Coronary artery (tissue), 2 donors: ENCODE measurements around the gene NPY2R.

ENCODE experiments used
- DNase-seq: peaks from one replicate; pipeline ENCODE4 v3.0.0-alpha.2; 2017; ENCODE audit warnings: low spot score
- H3K27ac ChIP-seq, 2 donors: fragments of 200-600 bp; sonication (generic); one replicate each; pipeline ENCODE4 v1.5.1; 2016 to 2019
- H3K4me3 ChIP-seq: fragments of 200-600 bp; sonication (generic); 2 replicates; pipeline ENCODE4 v1.5.1; 2016; ENCODE audit warnings: mild to moderate bottlenecking, moderate library complexity
- CTCF ChIP-seq: fragments of 200-600 bp; sonication (generic); IDR thresholded peaks from one replicate; pipeline ENCODE4 v1.5.1; 2019; ENCODE audit warnings: antibody characterized with exemption

The NPY2R gene

DNA sequence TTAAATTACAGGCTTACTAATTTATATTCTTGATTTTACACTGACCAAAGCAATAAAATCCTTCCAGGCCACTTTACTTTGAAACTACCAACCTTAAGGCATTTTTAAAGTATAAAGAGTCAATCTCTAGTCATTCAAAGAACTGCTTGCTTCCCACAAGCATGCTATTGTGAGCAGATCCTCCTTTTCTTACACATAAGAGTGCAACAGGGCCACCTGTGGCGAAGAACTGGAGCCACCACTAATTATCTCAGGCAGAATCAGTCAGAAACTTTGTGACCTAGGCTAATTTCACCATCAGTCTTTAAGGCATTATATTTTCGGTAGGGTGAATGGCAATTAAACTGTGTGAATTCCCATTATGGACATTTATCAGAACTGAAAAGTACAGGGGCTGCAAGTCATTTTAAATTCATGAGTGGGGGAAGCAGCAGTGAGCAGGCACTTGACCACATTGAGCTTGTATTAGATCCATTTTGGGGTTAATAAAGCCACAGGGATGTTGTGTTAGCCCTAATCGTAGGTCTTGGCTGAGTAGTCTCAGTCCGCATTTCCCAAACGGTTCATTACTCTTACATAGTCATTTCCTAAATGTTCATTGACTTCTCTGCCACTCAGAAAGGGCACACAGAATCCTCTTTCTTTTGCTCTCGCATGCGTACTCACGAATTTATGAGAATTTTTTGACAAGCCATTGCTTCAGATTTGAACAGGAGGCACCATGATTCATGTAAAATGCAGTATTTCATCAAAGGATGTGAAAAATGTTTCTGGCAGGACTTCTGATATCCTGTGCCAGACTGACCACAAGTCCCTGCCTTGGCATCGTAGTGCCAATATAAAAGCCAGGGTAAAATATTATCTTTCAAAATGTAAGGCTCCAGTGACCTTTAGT is 39.8 kb downstream of the NPY2R start:
- Histone ChIP-seq H3K27ac (no peak overlapping the region), H3K4me3 (no peak overlapping the region)
- no peak for DNase-seq
- TF ChIP-seq CTCF = no peak

DNA sequence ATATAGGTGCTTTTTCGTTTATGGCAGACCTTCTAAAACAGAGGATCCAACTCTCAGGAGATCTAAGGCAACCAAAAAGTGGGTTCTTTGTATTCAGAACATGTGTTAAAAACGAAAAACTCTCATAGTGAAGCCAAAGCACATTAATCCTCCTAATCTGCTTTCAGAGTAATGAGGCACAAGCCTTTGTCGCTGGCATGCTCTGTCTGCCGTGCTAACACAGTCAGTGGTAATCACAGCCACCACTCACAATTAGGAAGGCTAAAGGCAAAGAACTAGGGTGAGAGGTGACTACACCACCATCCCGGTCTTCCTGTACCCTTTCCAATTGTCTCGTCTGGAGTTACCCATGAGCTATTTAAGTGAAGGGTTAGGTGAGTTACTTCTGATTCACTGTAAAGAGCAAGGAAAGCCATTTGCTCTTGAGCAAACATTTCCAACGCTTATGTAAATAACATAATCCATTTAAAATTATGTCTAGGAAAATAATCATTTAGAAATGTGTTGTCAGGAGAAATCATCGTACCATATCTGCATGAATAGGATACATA is 40.7 kb downstream of the NPY2R start:
- no peak overlapping the region for H3K27ac ChIP-seq
- no peak overlapping the region for H3K4me3 ChIP-seq
- no peak for TF ChIP-seq CTCF
- no peak for DNase-seq

GRCh38 chr4:155252327-155252726 is 43.9 kb downstream of the NPY2R start:
- no peak overlapping the region for H3K27ac ChIP-seq
- no peak overlapping the region for H3K4me3 ChIP-seq
- no peak for DNase-seq
- TF ChIP-seq CTCF = no peak

DNA sequence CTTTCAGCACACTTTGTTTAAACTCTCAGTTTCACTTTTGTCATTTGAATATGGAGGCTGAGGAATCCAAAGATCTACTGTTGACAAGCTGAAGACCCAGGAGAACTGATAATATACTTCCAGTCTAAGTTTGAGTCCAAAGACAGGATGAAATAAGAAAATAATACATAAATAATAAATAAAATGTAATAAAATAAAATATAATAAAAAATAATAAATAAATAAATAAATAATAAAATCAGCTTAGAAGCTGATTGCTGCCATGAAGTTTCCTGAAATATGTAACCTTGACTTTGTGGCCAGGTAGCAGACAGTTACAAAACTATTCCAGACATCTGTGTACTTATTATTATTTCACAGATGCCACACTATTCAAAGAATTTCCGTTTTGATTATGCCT is 55.0 kb downstream of the NPY2R start:
- DNase-seq = no peak
- H3K27ac ChIP-seq = no peak overlapping the region
- no peak for TF ChIP-seq CTCF
- H3K4me3 ChIP-seq = no peak overlapping the region

DNA sequence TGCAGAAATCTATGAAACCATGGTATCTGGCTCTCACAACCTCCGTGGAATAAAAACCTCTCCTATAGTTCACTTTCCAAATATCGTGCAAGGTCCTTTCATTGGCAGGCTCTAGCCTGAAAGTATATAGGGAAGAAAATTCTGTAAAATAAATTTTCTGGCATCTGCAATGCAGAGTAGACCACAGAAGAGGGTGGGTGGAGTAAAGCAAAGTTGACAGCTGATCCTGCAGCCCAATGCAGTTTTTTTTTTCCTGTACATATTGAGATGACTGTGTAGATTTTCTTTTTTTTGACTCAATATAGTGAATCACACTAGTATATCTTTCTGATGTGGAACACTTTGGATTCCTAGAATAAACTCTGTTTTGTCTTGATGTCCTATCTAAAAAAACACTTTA is 56.7 kb downstream of the NPY2R start:
- H3K4me3 ChIP-seq = no peak overlapping the region
- no peak for TF ChIP-seq CTCF
- H3K27ac ChIP-seq = no peak overlapping the region
- DNase-seq = no peak
